WERI-Rb-1 (cell line): ENCODE results near the gene CTIF.

Experiments
- DNase-seq: peaks from one replicate; pipeline ENCODE4 v3.0.0-alpha.2; 2020
- H3K27ac ChIP-seq: fragments of 250-450 bp; sonication (Bioruptor Pico); 2 replicates; pipeline ENCODE4 v1.5.1; 2020; ENCODE audit warnings: mild to moderate bottlenecking, moderate library complexity
- H3K27me3 ChIP-seq: fragments of 250-450 bp; sonication (Bioruptor Pico); 2 replicates; pipeline ENCODE4 v1.5.1; 2021; ENCODE audit warnings: mild to moderate bottlenecking, low read depth, moderate library complexity; ENCODE audit not compliant: insufficient read depth, severe bottlenecking
- H3K36me3 ChIP-seq: fragments of 250-450 bp; sonication (Bioruptor Pico); 2 replicates; pipeline ENCODE4 v1.5.1; 2020; ENCODE audit warnings: mild to moderate bottlenecking, moderate library complexity
- H3K4me3 ChIP-seq: 2 replicates; pipeline ENCODE4 v1.5.1; 2011; ENCODE audit warnings: low read depth, mild to moderate bottlenecking, control low read depth, low read length
- H3K9me3 ChIP-seq: fragments of 250-450 bp; sonication (Bioruptor Pico); 2 replicates; pipeline ENCODE4 v1.5.1; 2021; ENCODE audit warnings: mild to moderate bottlenecking, moderate library complexity; ENCODE audit not compliant: severe bottlenecking
- TF ChIP-seq, protein P1 (sequence below): IDR thresholded peaks from 2 replicates; pipeline ENCODE4 v1.5.1; 2011; ENCODE audit warnings: low read depth, mild to moderate bottlenecking, control low read depth, inconsistent platforms, low read length

CTIF gene

GRCh38 chr18:48658721-48659120 lies 119.9 kb downstream of the CTIF start:
- Histone ChIP-seq H3K9me3 (no peaks in the 10 kb centered on the region), H3K27ac (no peak overlapping the region), H3K36me3 (no peaks in the 10 kb centered on the region; the same call in 1 of the 2 replicates), H3K27me3 (no peaks in the 10 kb centered on the region), H3K4me3 (no peak overlapping the region)
- TF ChIP-seq, protein P1, sequence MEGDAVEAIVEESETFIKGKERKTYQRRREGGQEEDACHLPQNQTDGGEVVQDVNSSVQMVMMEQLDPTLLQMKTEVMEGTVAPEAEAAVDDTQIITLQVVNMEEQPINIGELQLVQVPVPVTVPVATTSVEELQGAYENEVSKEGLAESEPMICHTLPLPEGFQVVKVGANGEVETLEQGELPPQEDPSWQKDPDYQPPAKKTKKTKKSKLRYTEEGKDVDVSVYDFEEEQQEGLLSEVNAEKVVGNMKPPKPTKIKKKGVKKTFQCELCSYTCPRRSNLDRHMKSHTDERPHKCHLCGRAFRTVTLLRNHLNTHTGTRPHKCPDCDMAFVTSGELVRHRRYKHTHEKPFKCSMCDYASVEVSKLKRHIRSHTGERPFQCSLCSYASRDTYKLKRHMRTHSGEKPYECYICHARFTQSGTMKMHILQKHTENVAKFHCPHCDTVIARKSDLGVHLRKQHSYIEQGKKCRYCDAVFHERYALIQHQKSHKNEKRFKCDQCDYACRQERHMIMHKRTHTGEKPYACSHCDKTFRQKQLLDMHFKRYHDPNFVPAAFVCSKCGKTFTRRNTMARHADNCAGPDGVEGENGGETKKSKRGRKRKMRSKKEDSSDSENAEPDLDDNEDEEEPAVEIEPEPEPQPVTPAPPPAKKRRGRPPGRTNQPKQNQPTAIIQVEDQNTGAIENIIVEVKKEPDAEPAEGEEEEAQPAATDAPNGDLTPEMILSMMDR = no peak
- DNase-seq = no peak

GRCh38 chr18:48659188-48660009 lies 120.6 kb downstream of the CTIF start:
- no peak overlapping the region for H3K27ac ChIP-seq
- TF ChIP-seq, protein P1 = no peak

GRCh38 chr18:48660346-48661228 lies 121.8 kb downstream of the CTIF start:
- H3K9me3 ChIP-seq = peaks cover 2% of the 10 kb centered on the region
- TF ChIP-seq, protein P1 = no peak
- DNase-seq = no peak
- H3K27me3 ChIP-seq = no peaks in the 10 kb centered on the region
- H3K36me3 ChIP-seq = peaks cover 6% of the 10 kb centered on the region
- H3K27ac ChIP-seq = peak overlapping the region; percentile 38
- H3K4me3 ChIP-seq = no peak overlapping the region

More at GRCh38 chr18:48659188-48660009, 120.6 kb downstream of the CTIF start:
- Histone ChIP-seq H3K36me3 (no peaks in the 10 kb centered on the region; the same call in 1 of the 2 replicates), H3K4me3 (no peak overlapping the region), H3K9me3 (no peaks in the 10 kb centered on the region), H3K27me3 (no peaks in the 10 kb centered on the region)
- DNase-seq = no peak

DNA sequence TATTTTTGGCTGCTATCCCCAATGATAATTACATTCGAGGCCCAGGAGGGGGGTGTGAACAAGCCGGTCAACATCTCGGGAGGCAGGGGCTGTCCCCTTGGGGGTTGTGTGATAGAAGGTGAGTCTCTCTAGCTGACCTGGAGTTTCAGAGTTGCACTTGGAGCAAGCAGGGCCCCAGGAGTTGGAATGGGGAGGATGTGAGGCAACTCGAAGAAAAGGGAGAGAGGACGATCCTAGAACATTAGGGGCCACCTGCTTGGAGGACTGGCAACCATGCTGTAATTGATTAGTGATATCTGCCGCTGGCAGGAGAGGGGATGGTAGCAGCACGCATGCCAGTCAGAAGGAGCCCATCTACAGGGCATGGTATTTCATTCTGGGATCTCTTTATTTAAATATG lies 122.6 kb downstream of the CTIF start:
- Histone ChIP-seq H3K4me3 (no peak overlapping the region), H3K27ac (no peak overlapping the region), H3K27me3 (no peaks in the 10 kb centered on the region), H3K36me3 (peaks cover 15% of the 10 kb centered on the region), H3K9me3 (peaks cover 4% of the 10 kb centered on the region)
- TF ChIP-seq, protein P1 = no peak
- no peak for DNase-seq

GRCh38 chr18:48662011-48662661 lies 123.3 kb downstream of the CTIF start:
- peaks cover 4% of the 10 kb centered on the region for H3K9me3 ChIP-seq
- DNase-seq = no peak
- no peaks in the 10 kb centered on the region for H3K27me3 ChIP-seq
- H3K36me3 ChIP-seq = peaks cover 21% of the 10 kb centered on the region
- H3K27ac ChIP-seq = no peak overlapping the region
- H3K4me3 ChIP-seq = no peak overlapping the region
- TF ChIP-seq, protein P1 = no peak
